Iris pigment epithelial cell (primary cell): ENCODE data around the gene ZNRF3.
"Not testable (repeated sequence)": the region's sequence is repeated elsewhere in the genome, so short reads cannot be mapped to it uniquely, and the experiment has no call there.

Source experiments
- DNase-seq: peaks from one replicate; pipeline ENCODE4 v3.0.0-alpha.2; 2011; ENCODE audit warnings: low read depth

The ZNRF3 gene

DNA sequence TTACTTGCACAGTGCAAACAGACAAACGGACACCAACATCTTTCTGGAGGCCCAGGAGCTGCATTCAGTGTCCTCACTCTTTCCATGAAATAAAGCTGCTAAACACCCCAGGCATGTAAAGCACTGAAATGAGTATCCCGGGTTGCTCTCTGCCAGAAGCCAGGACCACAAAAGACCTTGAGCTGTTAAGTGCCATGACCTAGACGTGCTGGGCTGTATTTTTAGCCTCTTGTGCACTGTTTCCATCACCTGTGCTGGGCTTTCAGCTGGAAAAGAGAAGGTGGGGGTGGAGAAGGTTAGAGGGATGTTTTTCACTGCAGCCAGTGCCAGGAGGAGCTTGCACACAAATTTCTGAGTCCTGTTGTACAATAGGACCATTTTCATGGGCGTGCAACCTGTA lies 186.1 kb downstream of the ZNRF3 start:
- no peak for DNase-seq

DNA sequence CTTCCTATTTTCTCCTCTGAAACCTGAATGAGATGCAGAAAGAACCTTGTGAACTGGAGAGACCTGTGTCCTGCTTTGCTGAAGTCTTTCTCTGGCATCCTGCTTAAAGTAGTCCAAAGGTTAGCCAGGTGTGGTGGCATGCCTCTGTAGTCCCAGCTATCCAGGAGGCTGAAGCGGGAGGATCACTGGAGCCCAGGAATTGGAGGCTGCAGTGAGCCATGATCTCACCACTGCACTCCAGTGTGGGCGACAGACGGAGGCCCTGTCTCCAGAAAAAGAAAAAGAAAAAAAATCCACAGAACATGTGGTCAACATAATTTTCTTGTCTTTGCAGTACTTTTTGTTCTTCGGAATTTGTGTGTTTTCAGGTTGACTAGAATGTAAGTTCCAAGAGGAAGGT lies 187.1 kb downstream of the ZNRF3 start:
- DNase-seq = no peak

DNA sequence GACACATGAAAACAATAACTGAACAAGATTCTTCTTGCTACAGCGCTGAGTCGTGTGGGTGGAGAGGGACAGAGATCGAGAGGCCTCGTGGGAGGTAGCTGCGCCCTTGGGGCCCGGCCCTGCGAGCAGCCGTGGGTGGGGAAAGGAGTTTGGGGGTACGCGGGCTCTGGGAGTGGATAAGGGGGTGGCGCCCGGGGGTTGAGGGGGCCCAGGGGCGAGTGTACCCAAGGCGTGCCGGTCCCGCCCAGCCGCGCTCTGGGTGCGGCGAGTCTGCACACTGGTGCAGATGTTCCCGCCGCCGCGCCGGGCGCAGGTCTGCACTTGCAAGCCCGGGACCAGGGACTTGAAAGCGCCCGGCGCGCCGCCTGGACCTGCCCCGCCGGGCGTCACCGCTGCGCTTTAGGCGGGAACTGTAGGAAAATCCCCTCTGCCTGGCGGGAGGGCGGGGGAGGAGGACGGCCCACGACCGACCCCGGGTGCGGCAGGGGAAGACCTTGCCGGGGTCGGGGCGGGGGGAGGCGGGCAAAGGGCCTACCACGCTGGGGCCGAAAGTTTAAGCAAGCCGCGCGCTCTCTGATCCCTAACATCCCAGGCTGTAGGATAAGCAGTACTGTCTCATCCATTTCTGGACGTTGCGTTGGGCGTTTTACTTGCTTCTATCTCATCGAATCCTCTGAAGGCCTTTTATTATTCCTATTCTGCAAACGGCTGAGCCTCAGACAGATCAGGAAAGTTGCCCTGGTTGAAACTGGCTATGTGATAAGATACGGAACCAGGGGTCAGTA lies 188.1 kb downstream of the ZNRF3 start:
- peak; percentile 29 for DNase-seq

DNA sequence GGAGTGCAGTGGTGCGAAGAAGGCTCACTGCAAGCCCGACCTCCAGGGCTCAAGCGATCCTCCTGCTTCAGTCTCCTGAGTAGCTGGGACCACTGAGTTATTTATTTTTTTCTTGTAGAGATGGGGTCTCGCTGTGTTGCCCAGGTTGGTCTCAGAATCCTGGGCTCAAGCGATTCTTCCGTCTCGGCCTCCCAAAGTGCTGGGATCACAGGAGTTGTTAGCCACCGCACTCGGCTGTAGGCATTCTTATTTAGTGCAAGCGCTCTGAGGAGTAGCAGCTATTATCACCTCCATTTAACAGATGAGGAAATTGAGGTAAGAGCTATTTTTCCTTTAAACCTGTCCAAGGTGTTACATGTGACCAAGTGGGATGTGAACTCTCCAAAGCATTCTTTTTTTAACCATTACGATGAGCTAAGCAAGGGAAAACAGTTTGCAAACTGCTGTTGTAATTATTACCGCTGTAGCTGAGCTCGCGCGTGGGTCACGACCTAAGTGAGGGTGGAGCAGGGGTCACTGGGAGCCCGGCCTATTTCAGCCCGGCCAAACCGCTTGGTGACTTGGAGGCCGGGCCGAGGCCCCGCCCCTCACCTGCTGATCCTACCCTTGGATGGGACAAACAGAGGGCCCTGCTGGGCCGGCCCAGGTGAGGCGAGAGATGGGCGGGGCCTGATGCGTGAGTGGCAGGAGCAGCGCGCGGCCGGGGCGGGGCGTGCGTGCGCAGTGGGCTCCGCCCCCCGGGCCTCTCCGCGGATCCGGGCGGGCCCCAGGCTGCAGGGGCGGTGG lies 189.0 kb downstream of the ZNRF3 start:
- peak; percentile 66 for DNase-seq

DNA sequence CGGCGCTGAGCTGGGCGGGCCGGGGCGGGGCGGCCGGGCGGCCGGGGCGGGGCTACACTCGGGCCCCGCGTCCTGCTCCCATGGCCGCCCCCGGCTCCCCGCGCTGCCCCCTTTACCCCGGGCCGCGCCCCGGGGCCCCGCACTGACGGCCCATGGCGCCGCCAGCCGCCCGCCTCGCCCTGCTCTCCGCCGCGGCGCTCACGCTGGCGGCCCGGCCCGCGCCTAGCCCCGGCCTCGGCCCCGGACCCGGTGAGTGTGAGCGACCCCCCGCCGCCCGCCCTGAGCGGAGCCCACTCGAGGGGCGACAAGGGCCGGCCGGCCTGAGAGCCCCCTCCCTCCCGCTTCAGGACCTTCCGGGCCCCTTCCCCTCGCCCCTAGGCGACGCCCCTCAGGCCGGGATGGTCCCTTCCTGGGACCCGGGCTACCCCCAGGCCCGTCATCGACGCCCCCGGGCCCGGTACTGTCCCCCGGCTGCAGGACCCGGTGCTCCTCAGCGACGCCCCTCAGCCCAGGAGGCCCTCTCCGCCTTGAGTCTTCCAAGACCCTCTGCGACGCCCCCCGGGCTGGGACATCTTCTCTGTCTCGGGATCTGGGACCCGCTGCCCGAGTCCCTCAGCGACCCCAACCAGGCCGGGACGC lies 189.7 kb downstream of the ZNRF3 start, which contains the start of gene KREMEN1:
Gene KREMEN1 (plus strand): TSS at position 57 of the 639 bp plus-strand sequence. CDS start 96 bp downstream, at position 153.
- DNase-seq = no peak

DNA sequence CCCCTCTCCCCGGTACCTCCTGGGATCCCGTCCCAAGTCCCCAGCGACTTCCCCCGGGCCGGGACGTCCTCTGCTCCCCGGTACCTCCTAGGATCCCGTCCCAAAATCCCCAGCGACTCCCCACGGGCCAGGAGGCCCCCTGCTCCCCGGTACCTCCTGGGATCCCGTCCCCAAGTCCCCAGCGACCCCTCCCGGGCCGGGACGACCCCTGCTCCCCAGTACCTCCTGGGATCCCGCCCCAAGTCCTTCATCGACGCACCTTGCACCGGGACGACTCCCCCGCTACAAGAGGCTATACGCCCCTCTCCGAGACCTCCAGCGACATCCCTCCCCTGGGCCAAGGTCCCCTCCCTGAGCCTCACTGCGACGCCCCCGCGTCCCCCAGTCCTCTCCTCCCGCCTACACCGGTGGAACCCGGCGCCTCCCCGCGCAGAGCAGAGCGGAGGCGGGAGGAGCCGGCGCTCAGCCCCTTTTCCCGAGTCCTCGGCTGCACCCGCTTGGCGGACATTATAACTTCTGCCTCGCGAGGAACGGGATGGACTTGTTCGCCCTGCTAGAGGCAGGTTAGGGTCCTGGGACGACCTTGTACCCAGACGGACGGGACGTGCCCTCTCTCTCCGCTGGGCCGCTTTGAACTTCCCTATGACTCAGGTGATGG lies 190.4 kb downstream of the ZNRF3 start:
- DNase-seq = peak; percentile 36

DNA sequence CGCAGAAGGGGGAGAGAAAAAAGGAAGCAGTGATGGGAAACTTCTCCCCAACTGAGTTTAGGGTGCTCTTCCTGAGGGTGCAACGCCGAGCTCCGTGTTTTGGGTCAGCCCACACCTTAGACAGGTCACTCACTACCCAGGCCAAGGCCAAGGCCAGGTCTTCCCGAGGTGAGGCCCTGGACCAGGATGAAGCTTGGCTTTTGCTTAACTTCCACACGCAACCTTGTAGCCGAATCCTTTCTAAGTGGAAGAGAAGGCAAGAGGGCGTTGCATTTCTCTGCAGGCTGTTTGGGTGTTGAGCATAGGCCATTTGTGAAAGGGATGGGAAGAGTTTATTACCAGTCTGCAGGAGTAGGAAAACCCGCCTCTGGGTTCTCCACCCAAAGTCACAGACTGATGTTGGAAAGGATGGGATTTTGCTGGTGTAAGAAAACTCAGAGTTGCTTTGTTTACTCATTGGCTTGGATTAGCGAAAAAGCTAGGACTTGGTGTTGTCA lies 191.0 kb downstream of the ZNRF3 start:
- DNase-seq = no peak

DNA sequence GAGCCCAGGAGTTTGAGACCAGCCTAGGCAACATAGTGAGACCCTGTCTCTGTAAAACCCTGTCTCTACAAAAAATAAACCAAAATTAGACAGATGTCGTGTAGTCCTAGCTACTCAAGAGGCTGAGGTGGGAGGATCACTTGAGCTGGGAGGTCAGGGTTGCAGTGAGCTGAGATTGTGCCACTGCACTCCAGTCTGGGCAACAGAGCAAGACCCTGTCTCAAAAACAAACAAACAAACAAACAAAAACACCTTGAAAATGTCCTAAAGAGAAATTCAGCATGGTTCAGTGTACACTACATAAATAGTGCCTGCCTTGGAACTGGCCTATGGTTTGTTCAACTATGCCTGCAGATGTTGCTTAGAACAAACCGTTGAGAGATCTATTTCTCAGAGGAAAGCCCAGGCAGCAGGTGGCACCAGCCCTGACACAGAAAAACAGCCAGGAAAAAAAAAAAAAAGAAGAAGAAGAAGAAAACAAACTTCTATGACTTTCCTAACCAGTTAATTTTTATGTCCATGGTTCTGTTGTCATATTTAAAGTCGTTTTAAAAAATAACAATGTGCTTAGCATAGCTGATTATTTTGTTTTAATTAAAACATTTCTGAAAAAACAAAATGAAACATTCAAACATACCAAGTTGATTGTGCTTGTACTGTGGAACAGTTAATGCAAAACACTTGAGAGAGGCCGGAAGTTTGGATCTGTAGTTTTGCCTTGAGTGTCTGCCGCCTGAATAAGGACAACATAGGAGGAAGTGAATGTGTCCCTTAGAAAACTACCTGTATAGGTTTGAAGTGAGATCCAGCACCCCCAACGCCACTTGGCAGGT lies 194.9 kb downstream of the ZNRF3 start:
- DNase-seq = no peak

DNA sequence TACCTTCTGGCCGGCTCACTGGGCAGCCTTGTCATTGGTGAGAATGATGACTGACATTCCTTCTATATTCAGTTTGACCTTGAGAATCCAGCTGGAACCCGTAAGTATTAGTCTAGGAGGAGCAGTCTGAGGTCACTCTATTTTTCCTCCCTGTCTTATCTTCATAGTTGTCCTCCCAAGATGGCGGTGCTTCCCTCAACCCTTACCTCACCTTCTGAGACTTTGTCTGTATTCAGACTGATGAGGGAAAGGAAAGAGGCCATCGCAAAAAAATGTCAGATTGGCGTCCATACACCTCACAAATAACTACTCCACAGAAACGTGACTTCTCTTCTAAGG lies 195.5 kb downstream of the ZNRF3 start:
- no peak for DNase-seq

DNA sequence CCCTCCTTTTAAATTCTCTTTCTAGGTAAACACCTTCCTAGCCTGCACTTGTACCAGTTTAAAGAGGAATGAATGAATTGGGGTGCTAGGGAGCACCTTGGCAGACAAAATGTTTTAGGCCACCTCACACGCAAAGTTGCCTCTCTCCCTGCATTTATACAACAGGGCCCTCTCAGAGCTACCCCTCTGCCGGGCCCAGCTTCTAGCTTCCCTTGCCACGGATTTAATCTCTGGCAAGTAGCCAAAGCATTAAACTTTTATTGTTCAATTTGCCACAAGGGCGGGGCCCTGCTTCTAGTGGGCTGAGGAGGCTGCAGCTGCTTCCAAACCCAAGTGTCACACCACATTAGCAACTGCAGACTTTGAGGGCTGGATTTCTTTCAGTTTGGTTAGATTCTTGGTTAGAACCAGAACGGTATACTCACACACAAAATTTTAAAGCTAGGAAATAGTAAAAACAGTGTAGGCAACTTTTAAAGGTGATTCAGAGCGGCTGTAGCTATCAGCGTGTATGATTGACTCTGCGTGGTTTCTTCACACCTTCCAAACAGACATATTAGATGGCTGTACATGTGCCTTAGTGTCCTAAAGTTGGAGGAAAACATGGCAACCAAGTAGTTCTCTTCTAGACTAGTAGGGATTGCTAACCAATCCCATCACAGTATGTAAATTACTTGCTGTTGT lies 196.0 kb downstream of the ZNRF3 start:
- no peak for DNase-seq

DNA sequence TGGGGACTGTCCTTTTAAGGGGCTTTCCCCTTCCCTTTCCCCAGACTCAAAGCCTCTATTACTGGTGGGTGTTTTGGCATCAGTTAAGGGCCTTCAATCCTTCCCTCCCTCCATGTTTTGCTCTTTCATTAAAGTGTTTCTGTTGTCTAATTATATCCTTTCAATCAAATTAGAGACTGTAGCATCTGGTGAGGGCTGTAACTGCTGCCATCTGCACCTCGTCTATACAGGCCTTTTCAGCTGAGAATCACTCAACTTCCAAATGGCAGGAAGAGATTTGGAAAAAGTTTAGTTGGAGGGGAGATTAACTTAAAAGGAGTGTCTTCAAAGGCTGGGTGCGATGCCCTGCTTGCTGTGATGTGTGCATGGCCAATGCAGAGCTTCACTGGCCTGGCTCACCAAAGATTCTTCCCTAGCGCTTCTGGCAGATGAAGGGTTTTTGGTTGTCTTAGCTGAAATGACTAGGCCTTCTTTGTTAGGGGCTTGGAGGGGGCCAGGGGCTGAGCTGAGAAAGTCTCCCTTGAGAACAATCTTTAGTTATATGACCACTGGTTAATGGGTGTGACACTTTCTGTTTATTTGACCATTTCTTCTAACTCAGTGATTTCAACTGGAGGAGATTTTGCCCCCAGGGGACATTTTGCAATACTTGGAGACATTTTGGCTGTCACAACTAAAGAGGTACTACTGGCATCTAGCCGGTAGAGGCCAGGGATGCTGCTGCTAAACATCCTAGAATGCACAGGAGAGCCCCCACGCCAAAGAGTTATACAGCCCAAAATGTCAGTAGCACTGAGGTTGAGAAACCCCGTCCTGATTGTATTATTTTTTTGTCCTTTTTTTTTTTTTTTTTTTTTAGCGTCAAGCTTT lies 197.0 kb downstream of the ZNRF3 start:
- no peak for DNase-seq

DNA sequence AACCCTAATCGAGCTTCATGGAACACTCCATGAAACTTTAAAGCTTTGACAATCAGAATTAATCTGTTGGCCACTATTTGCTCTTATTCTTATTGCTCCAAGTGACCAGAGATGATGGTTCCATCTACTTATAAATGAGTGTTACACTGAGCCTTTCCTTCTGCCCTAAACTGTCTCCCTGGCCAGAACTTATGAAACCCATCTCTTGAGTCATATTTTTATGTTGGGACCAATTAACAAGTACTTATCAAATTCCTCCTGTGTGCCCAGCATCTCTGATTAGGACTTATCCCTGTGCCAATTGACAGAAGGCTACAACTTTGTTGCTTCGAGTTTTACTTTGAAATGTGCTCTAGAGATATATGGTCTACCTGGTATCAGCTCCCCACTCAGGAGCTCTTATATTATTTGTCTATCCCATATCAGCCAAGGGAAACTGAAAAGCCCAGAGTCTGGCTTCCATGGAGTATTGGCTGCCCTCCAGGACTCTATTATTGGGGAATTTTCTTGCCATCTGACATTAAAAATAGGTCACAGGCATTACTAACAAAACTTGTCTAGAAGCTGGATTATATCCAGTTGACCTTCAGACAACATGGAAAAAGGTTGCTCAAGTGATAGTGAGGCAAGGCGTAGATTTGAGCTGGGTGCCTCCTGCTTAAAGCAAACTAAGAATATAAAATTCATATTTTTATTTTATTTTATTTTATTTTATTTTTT lies 198.3 kb downstream of the ZNRF3 start:
- no peak for DNase-seq

DNA sequence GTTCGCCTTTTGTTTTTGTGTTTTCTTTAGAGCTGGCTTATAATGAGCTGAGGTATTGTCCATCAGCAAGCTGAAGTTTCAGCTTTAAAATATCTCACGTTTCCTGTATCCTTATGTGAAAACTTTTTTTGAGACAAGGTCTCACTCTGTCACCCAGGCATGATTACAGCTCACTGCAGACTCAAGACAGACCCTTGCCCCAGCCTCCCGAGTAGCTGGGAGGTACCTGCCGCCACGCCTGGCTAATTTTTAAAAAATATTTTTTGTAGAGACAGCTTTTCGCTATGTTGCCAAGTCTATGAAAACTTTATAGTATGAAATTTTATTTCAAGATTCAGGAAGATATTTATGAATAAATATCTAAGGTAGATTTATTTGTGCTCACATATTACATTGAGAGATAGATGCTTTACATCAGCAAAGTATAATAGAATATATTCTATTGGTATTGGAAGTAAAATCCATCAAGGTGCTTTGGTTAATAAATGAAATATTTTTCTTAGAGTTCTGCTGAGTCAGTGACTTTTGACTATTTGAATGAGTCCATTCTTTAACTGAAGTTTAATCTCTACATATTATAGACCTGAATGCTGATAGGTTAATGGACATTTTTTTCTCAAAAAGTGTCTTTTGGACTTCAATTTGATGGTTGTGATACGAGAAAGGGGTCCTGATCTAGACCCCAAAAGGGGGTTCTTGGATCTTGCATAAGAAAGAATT lies 199.6 kb downstream of the ZNRF3 start:
- DNase-seq = no peak

DNA sequence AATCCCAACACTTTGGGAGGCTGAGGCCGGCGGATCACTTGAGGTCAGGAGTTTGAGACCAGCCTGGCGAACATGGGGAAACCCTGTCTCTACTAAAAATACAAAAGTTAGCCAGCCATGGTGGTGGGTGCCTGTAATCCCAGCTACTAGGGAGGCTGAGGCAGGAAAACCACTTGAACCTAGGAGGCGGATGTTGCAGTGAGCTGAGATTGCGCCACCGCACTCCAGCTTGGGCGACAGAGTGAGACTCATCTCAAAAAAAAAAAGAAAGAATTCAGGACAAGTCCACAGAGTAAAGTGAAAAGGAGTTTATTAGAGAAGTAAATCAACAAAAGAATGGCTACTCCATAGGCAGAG lies 200.2 kb downstream of the ZNRF3 start:
- not testable (repeated sequence) for DNase-seq

DNA sequence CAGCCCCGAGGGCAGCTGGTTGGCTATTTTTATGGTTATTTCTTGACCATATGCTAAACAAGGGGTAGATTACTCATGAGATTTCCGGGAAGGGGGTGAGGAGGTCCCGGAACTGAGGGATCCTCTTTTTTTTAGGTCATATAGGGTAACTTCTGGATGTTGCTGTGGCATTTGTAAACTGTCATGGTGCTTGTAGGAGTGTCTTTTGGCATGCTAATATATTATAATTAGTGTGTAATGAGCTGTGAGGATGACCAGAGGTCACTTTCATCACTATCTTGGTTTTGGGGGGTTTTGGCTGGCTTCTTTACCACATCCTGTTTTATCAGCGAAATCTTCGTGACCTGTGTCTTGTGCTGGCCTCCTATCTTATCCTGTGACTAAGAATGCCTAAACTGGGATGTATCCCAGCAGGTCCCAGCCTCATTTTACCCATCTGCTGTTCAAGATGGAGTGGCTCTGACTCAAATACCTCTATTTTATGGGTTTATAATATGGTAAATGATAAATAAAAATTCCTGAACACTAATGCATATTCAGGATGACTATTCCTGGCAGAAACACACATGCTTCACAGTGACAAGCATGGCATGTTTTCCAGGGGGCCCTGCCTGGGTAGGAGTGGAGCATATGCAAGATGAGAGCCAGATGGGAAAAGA lies 200.7 kb downstream of the ZNRF3 start:
- DNase-seq = no peak

DNA sequence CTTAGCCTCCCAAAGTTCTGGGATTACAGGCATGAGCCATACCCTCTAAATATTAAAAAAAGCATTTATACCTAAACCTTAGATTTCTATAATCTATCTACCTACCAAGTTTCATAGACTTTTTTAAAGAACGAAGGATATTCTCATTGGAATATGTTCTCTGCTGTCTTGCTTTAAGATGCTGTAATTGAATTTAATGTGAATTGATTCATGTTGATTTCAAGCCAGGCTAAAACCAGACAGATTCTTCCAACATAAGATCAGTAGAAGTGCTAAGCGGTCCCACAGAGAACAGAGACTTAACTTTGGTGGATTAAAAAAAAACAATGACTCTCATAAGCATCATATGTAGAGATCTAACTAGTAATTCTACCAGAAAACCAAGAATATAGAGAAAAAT lies 203.6 kb downstream of the ZNRF3 start:
- DNase-seq = no peak

DNA sequence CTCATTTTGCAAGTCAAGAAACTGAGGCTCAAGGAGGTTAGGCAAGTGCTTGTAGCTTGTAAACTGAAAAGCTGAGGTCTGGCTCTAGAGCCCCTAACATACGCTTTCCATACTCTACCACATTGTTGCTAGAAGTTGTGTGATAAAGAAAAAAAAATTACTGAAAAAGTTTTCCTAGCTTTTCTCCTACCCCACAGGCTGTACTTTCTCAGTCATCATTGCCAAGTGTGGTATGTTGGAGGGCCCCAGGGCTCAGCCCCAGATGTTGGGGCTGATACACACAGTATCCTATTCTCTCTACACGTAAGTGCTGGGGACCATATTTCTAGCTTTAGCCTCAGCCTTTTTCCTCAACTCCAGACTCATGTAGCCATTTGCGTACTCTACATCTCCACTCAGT lies 205.4 kb downstream of the ZNRF3 start:
- no peak for DNase-seq

DNA sequence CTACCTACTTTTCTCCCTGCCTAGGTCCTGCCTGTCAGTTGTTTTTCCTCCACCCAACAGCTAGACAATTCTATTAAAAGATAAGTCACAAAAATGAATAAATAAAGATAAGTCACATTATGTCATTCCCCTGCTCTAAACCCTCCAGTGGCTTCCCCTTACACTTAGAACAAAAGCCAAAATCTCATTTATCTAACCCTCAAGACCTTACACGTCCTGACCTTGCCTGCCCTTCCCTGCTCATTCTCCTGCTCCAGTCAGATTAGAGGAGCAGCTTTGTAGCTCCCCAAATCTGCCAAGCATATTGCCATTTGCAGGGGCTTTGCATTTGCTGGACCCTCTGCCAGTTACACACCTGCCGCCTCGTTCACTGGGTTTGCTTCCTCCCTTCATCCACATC lies 206.1 kb downstream of the ZNRF3 start:
- no peak for DNase-seq
